Activated CD4-positive, alpha-beta T cell treated with anti-CD3 and anti-CD28 coated beads for 36 hours (primary cell): ENCODE measurements around the gene COBLL1. TPM values are rescaled to one million over a fixed set of nuclear protein-coding genes. Genes with fewer than 3 reads are reported as not detected.

Experiments
- ATAC-seq: fragments of 200-7000 bp; cut with Tn5 transposase; one replicate; pipeline ENCODE4 v1.10.0; 2021; ENCODE audit warnings: mild to moderate bottlenecking, moderate library complexity
- CTCF ChIA-PET: fragments of 350-600 bp; sonication (Branson Sonifier 250); formaldehyde crosslinking; loops from one replicate; lab custom pipeline; 2021; ENCODE audit warnings: antibody characterized with exemption; lab: Charles Lee
- POLR2A ChIA-PET: fragments of 350-600 bp; sonication (Branson Sonifier 250); formaldehyde crosslinking; loops from one replicate; lab custom pipeline; 2021; ENCODE audit warnings: antibody characterized with exemption, inconsistent platforms; lab: Charles Lee
- DNase-seq: peaks from one replicate; pipeline ENCODE4 v3.0.0-alpha.2; 2020
- H3K27ac Mint-ChIP-seq: one replicate; pipeline ENCODE4 v1.8.0; 2021; ENCODE audit warnings: mixed read lengths
- H3K27me3 Mint-ChIP-seq: one replicate; pipeline ENCODE4 v1.8.0; 2021; ENCODE audit warnings: mixed read lengths
- H3K36me3 Mint-ChIP-seq: one replicate; pipeline ENCODE4 v1.8.0; 2021; ENCODE audit warnings: low read depth, mixed read lengths
- H3K4me1 Mint-ChIP-seq: one replicate; pipeline ENCODE4 v1.8.0; 2021; ENCODE audit warnings: mixed read lengths
- H3K4me3 Mint-ChIP-seq: one replicate; pipeline ENCODE4 v1.8.0; 2021; ENCODE audit warnings: mild to moderate bottlenecking, moderate library complexity, mixed read lengths
- H3K9me3 Mint-ChIP-seq: one replicate; pipeline ENCODE4 v1.8.0; 2021; ENCODE audit warnings: low read depth, mixed read lengths
- intact Hi-C, 2 experiments: fragments of 100-400 bp; cut with DNase I in 1 of 2; cut with micrococcal nuclease in 1 of 2; formaldehyde crosslinking; loops; one replicate each; pipeline versions ENCODE4 v1.14.2 to v1.15.1; 2022 to 2024; cut with DNase I, micrococcal nuclease
- total RNA-seq, 2 experiments: library from RNA; stranded (reverse); gene quantifications; one replicate each; pipeline ENCODE4 v1.2.3, GENCODE V29; 2021

The COBLL1 gene
- total RNA-seq, 2 experiments from 2014 or later: not detected

GRCh38 chr2:164793529-164793928, 48.1 kb downstream of the COBLL1 start:
- Mint-ChIP-seq H3K4me1 (no peaks in the 10 kb centered on the region), H3K36me3 (no peaks in the 10 kb centered on the region), H3K9me3 (no peaks in the 10 kb centered on the region), H3K4me3 (no peak overlapping the region), H3K27me3 (peaks cover 3% of the 10 kb centered on the region), H3K27ac (no peak overlapping the region)
- ChIA-PET CTCF (no interaction called here), POLR2A (no interaction called here)
- intact Hi-C loops: no loop called here
- DNase-seq: no peak
- ATAC-seq: no peak

- no peaks in the 10 kb centered on the region for H3K36me3 Mint-ChIP-seq
- DNase-seq: no peak
- CTCF ChIA-PET: no interaction called here
- POLR2A ChIA-PET: interaction anchor here (0.7 kb wide), 1 partner anchor 268 kb away, joined by 4 read pairs; no protein-coding TSS in a partner anchor
- H3K9me3 Mint-ChIP-seq: no peaks in the 10 kb centered on the region
- H3K27ac Mint-ChIP-seq: no peak overlapping the region
- H3K4me3 Mint-ChIP-seq: no peak overlapping the region
- H3K27me3 Mint-ChIP-seq: peaks cover 3% of the 10 kb centered on the region
- no peak for ATAC-seq
- intact Hi-C loops: no loop called here
- no peaks in the 10 kb centered on the region for H3K4me1 Mint-ChIP-seq
These were observed 49.1 kb downstream of the COBLL1 start for GRCh38 chr2:164792316-164793170.

DNA sequence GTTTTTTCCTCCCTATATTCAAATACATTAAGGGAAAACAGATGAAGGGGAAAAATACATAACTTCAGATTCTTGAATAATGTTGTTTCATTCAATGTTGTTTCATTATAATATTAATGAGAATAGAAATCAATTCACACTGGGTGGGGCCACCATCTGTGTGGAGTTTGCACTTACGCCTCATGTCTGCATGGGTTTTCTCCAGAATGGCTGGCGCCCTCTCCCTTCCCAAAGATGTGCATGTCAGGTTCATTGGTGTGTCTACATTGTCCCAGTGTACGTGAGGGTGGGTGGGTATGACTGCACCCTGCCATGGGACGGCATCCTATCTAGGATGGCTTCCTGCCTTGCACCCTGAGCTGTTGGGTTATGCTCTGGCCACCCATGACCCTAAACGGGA, 51.7 kb downstream of the COBLL1 start:
- H3K36me3 Mint-ChIP-seq: no peaks in the 10 kb centered on the region
- peaks cover 2% of the 10 kb centered on the region for H3K27me3 Mint-ChIP-seq
- POLR2A ChIA-PET: no interaction called here
- H3K4me3 Mint-ChIP-seq: no peak overlapping the region
- DNase-seq: no peak
- CTCF ChIA-PET: interaction anchor here (0.6 kb wide), 1 partner anchor 312 kb away, joined by 3 read pairs; no protein-coding TSS in a partner anchor
- no peaks in the 10 kb centered on the region for H3K9me3 Mint-ChIP-seq
- no peak overlapping the region for H3K27ac Mint-ChIP-seq
- ATAC-seq: no peak
- intact Hi-C loops: no loop called here
- H3K4me1 Mint-ChIP-seq: no peaks in the 10 kb centered on the region

DNA sequence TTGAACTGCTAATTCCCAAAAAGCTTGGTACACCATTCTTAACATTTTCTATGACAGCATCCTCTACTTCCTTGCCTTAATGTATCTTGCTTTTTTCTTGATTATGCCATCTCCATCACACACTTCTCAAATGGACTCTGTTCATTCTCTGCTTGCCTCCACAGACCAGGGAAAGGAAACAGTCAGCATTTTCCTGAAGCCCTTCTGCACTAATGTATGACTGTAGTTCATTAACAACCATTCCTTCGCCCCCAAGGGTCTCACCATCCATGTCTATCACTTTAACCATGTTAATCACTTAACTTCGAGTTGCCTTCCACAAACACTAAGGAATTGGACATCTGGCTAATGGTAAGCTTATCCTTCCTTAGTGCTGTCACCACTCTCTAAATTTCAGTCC, 54.8 kb downstream of the COBLL1 start:
- POLR2A ChIA-PET: no interaction called here
- H3K4me1 Mint-ChIP-seq: no peaks in the 10 kb centered on the region
- H3K4me3 Mint-ChIP-seq: no peak overlapping the region
- no peak for ATAC-seq
- intact Hi-C loops: no loop called here
- no peak for DNase-seq
- no peaks in the 10 kb centered on the region for H3K9me3 Mint-ChIP-seq
- CTCF ChIA-PET: interaction anchor here (1.1 kb wide), 1 partner anchor 22 kb away, joined by 3 read pairs; no protein-coding TSS in a partner anchor
- peaks cover 2% of the 10 kb centered on the region for H3K27me3 Mint-ChIP-seq
- H3K27ac Mint-ChIP-seq: no peak overlapping the region
- no peaks in the 10 kb centered on the region for H3K36me3 Mint-ChIP-seq

GRCh38 chr2:164785457-164785856, 56.2 kb downstream of the COBLL1 start:
- intact Hi-C loops: no loop called here
- peaks cover 2% of the 10 kb centered on the region for H3K27me3 Mint-ChIP-seq
- H3K9me3 Mint-ChIP-seq: no peaks in the 10 kb centered on the region

GRCh38 chr2:164784376-164784775, 57.2 kb downstream of the COBLL1 start:
- no peaks in the 10 kb centered on the region for H3K9me3 Mint-ChIP-seq
- POLR2A ChIA-PET: no interaction called here

More at GRCh38 chr2:164785457-164785856, 56.2 kb downstream of the COBLL1 start:
- Mint-ChIP-seq H3K27ac (no peak overlapping the region), H3K4me3 (no peak overlapping the region), H3K36me3 (no peaks in the 10 kb centered on the region), H3K4me1 (no peaks in the 10 kb centered on the region)
- ATAC-seq (no peak), DNase-seq (no peak)
- POLR2A ChIA-PET: no interaction called here
- CTCF ChIA-PET: no interaction called here

GRCh38 chr2:164782323-164782722, 59.3 kb downstream of the COBLL1 start:
- intact Hi-C loops: no loop called here
- Mint-ChIP-seq H3K27ac (no peak overlapping the region), H3K9me3 (no peaks in the 10 kb centered on the region), H3K4me1 (peaks cover 3% of the 10 kb centered on the region), H3K27me3 (peaks cover 2% of the 10 kb centered on the region), H3K4me3 (no peak overlapping the region), H3K36me3 (no peaks in the 10 kb centered on the region)
- CTCF ChIA-PET: no interaction called here
- ATAC-seq (no peak), DNase-seq (no peak)
- POLR2A ChIA-PET: no interaction called here

More at GRCh38 chr2:164784376-164784775, 57.2 kb downstream of the COBLL1 start:
- no peak overlapping the region for H3K27ac Mint-ChIP-seq
- H3K27me3 Mint-ChIP-seq: peaks cover 2% of the 10 kb centered on the region
- ATAC-seq (no peak), DNase-seq (no peak)
- CTCF ChIA-PET: no interaction called here
- H3K36me3 Mint-ChIP-seq: no peaks in the 10 kb centered on the region
- no peak overlapping the region for H3K4me3 Mint-ChIP-seq
- intact Hi-C loops: no loop called here
- H3K4me1 Mint-ChIP-seq: no peaks in the 10 kb centered on the region

GRCh38 chr2:164781394-164781793, 60.2 kb downstream of the COBLL1 start:
- ChIA-PET POLR2A (no interaction called here), CTCF (no interaction called here)
- DNase-seq (no peak), ATAC-seq (no peak)
- H3K9me3 Mint-ChIP-seq: no peaks in the 10 kb centered on the region
- no peak overlapping the region for H3K27ac Mint-ChIP-seq
- no peaks in the 10 kb centered on the region for H3K36me3 Mint-ChIP-seq
- no peaks in the 10 kb centered on the region for H3K27me3 Mint-ChIP-seq
- intact Hi-C loops: no loop called here
- H3K4me3 Mint-ChIP-seq: no peak overlapping the region
- peaks cover 3% of the 10 kb centered on the region for H3K4me1 Mint-ChIP-seq

- ATAC-seq: no peak
- H3K4me3 Mint-ChIP-seq: no peak overlapping the region
These were observed 60.9 kb downstream of the COBLL1 start for GRCh38 chr2:164780611-164781178.

DNA sequence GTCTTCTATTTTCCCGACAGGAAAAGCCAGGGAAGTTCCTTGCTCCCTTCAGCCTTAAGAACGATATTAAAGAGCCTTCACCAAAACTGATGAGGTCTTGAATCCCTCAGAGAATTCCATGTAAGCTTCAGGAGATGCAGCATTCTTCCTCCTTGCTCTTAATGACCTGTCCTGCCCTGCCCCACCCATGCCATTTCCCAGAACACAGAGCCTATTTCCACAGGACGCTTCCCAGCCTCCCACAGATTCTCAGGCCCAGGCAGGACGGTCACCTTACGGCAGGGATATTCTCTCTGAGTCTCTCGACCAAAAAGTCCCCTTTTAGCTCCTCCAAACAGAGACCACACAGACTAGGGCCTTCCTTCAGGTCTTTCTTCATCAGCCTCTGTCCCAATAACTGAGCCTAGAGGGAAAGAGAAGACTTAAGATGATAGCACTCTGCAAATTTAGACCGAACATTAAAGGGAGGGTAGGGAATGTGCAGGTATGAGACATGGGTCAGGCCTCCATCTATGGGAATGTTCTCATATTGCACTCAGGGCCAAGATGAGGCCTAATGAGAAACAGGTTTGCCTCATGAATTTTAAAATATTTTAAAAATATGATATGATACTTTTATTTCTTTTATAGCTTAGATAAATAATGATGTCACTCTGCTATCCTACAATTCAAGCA, 62.1 kb downstream of the COBLL1 start:
- Mint-ChIP-seq H3K9me3 (no peaks in the 10 kb centered on the region), H3K4me1 (peaks cover 3% of the 10 kb centered on the region), H3K36me3 (no peaks in the 10 kb centered on the region), H3K4me3 (no peak overlapping the region), H3K27ac (no peak overlapping the region), H3K27me3 (no peaks in the 10 kb centered on the region)
- no peak for DNase-seq
- no peak for ATAC-seq
- CTCF ChIA-PET: no interaction called here
- POLR2A ChIA-PET: no interaction called here
- intact Hi-C loops: no loop called here

More at GRCh38 chr2:164780611-164781178, 60.9 kb downstream of the COBLL1 start:
- Mint-ChIP-seq H3K27me3 (no peaks in the 10 kb centered on the region), H3K4me1 (peaks cover 3% of the 10 kb centered on the region), H3K36me3 (no peaks in the 10 kb centered on the region), H3K9me3 (no peaks in the 10 kb centered on the region), H3K27ac (no peak overlapping the region)
- intact Hi-C loops: no loop called here
- no peak for DNase-seq
- ChIA-PET CTCF (no interaction called here), POLR2A (no interaction called here)

- DNase-seq: no peak
- ChIA-PET CTCF (no interaction called here), POLR2A (no interaction called here)
- Mint-ChIP-seq H3K27me3 (no peaks in the 10 kb centered on the region), H3K27ac (no peak overlapping the region), H3K9me3 (no peaks in the 10 kb centered on the region), H3K4me1 (peaks cover 3% of the 10 kb centered on the region), H3K4me3 (no peak overlapping the region), H3K36me3 (no peaks in the 10 kb centered on the region)
- intact Hi-C loops: no loop called here
- ATAC-seq: peak; percentile 36
These were observed 62.9 kb downstream of the COBLL1 start for GRCh38 chr2:164778723-164779122.
